Activated CD8-positive, alpha-beta T cell treated with anti-CD3 and anti-CD28 coated beads, Interleukin-2, amount 10 ng/mL, durations not matched to agents 7 days and 5 days (primary cell): ENCODE data around the gene ZNF358. TPM values are rescaled to one million over a fixed set of nuclear protein-coding genes. Genes with fewer than 3 reads are reported as not detected.
A peak's percentile ranks its signal among the peaks of the same experiment; 100 is the strongest.

Experiments used
- ATAC-seq: fragments of 150-1000 bp; cut with Tn5 transposase; one replicate; pipeline ENCODE4 v1.10.0; 2021; ENCODE audit warnings: moderate library complexity
- CTCF ChIA-PET: fragments of 350-600 bp; sonication (Branson Sonifier 250); formaldehyde crosslinking; loops from one replicate; lab custom pipeline; 2021; ENCODE audit warnings: antibody characterized with exemption; lab: Charles Lee
- POLR2A ChIA-PET: fragments of 350-600 bp; sonication (Branson Sonifier 250); formaldehyde crosslinking; loops from one replicate; lab custom pipeline; 2021; ENCODE audit warnings: antibody characterized with exemption; lab: Charles Lee
- DNase-seq: peaks from one replicate; pipeline ENCODE4 v3.0.0-alpha.2; 2020
- H3K27ac Mint-ChIP-seq: one replicate; pipeline ENCODE4 v1.8.0; 2021; ENCODE audit warnings: mild to moderate bottlenecking, mixed read lengths
- H3K27me3 Mint-ChIP-seq: one replicate; pipeline ENCODE4 v1.8.0; 2021; ENCODE audit warnings: low read depth, mixed read lengths
- H3K36me3 Mint-ChIP-seq: one replicate; pipeline ENCODE4 v1.8.0; 2021; ENCODE audit warnings: low read depth, mixed read lengths
- H3K4me1 Mint-ChIP-seq: one replicate; pipeline ENCODE4 v1.8.0; 2021; ENCODE audit warnings: low read depth, mixed read lengths
- H3K4me3 Mint-ChIP-seq: one replicate; pipeline ENCODE4 v1.8.0; 2021; ENCODE audit warnings: mild to moderate bottlenecking, mixed read lengths
- H3K9me3 Mint-ChIP-seq: one replicate; pipeline ENCODE4 v1.8.0; 2022; ENCODE audit warnings: mixed read lengths; ENCODE audit not compliant: insufficient read depth
- total RNA-seq, 2 experiments: library from RNA; stranded (reverse); gene quantifications; one replicate each; pipeline ENCODE4 v1.2.3, GENCODE V29; 2021

Gene ZNF358
- total RNA-seq, 2 experiments from 2014 or later: 5.8 to 7.9 TPM

DNA sequence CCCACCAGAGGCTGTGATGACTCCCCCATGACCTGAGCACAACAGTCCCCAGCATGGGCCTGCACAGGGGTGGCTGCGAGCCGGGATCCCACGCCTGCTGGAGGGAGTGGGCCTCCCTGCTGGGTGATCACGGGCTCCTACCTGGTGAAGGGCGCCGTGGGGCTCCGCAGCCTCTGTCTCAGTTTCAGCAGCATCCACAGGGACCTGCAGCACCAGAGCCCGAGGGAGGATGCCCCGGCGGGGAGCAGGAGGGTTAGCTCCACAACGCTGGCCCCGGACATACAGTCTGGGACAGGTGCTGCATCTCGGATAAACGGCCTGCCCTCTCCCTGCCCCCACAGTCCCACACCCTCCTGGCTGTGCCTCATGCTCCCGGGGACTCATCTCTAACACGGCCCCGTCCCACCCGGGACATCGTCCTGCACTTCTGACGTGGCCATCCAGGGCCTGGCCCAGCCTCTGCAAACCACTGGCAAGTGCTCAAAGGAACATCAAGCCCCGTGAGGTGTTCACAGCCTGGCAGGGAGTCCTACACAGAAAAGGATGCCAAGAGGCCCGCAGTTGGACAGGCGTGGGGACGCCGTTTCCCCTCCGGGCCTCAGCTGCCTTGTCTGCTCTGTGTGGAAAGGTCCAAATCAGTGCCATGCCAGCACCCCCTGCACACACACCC lies 37.6 kb upstream of the ZNF358 start:
- POLR2A ChIA-PET: interaction anchor here (0.7 kb wide), 1 partner anchor 565 kb away, joined by 3 read pairs; no protein-coding TSS in a partner anchor
- no peak for ATAC-seq
- H3K36me3 Mint-ChIP-seq: no peaks in the 10 kb centered on the region

DNA sequence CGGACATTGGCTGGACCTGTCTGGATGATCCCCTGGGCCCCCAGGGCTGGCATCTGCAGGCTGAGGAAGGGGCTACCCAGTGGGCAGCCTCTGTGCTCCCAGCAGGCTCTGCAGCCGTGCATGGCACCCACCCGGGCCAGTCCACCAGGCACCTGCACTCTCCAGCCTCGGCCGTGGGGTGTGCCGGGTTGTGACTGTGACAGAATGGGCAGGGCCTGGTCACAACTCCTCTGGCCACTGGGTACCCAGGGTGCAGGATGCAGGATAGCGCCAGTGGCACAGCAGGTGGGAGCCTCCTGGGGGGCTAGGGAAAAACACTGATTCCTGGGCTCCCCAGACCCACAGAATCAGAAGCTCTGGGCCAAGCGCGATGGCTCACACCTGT lies 37.1 kb upstream of the ZNF358 start:
- POLR2A ChIA-PET: no interaction called here
- no peak for DNase-seq
- Mint-ChIP-seq H3K4me1 (peaks cover 5% of the 10 kb centered on the region), H3K27ac (no peak overlapping the region), H3K36me3 (no peaks in the 10 kb centered on the region), H3K4me3 (no peak overlapping the region), H3K9me3 (no peaks in the 10 kb centered on the region), H3K27me3 (no peaks in the 10 kb centered on the region)
- no peak for ATAC-seq
- CTCF ChIA-PET: no interaction called here

More for the DNA sequence above, 37.6 kb upstream of the ZNF358 start:
- no peak for DNase-seq
- H3K4me1 Mint-ChIP-seq: peaks cover 4% of the 10 kb centered on the region
- H3K4me3 Mint-ChIP-seq: no peak overlapping the region
- CTCF ChIA-PET: no interaction called here
- no peaks in the 10 kb centered on the region for H3K9me3 Mint-ChIP-seq
- no peak overlapping the region for H3K27ac Mint-ChIP-seq
- no peaks in the 10 kb centered on the region for H3K27me3 Mint-ChIP-seq

- Mint-ChIP-seq H3K9me3 (no peaks in the 10 kb centered on the region), H3K27me3 (no peaks in the 10 kb centered on the region), H3K27ac (no peak overlapping the region), H3K4me3 (no peak overlapping the region), H3K36me3 (no peaks in the 10 kb centered on the region), H3K4me1 (peaks cover 5% of the 10 kb centered on the region)
- ChIA-PET CTCF (interaction anchor here (1.4 kb wide), 1 partner anchor 10 kb away, joined by 3 read pairs; no protein-coding TSS in a partner anchor), POLR2A (no interaction called here)
- no peak for ATAC-seq
- no peak for DNase-seq
Measured at GRCh38 chr19:7480222-7480969, 35.5 kb upstream of the ZNF358 start.

DNA sequence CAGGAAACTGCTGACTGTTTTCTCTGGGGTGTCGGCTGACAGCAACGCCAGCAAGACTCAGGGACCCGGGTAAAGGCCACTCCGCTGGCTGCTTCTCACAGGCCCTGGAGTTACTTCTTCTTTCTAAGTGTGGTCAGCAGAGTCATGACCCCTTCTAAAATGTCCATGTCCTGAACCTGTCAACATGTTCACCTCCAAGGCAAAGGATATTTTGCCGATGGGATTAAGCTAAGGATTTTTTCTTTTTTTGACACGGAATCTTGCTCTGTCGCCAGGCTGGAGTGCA lies 35.0 kb upstream of the ZNF358 start:
- Mint-ChIP-seq H3K9me3 (no peaks in the 10 kb centered on the region), H3K4me3 (no peak overlapping the region), H3K27ac (no peak overlapping the region), H3K4me1 (peaks cover 5% of the 10 kb centered on the region), H3K27me3 (no peaks in the 10 kb centered on the region), H3K36me3 (no peaks in the 10 kb centered on the region)
- ChIA-PET CTCF (interaction anchor here (1.4 kb wide), 1 partner anchor 10 kb away, joined by 3 read pairs; no protein-coding TSS in a partner anchor), POLR2A (no interaction called here)
- ATAC-seq (no peak), DNase-seq (no peak)

- H3K4me1 Mint-ChIP-seq: peaks cover 7% of the 10 kb centered on the region
- no peaks in the 10 kb centered on the region for H3K9me3 Mint-ChIP-seq
- no peaks in the 10 kb centered on the region for H3K27me3 Mint-ChIP-seq
- H3K36me3 Mint-ChIP-seq: no peaks in the 10 kb centered on the region
- ChIA-PET CTCF (no interaction called here), POLR2A (no interaction called here)
- no peak overlapping the region for H3K4me3 Mint-ChIP-seq
- ATAC-seq (no peak), DNase-seq (no peak)
- H3K27ac Mint-ChIP-seq: no peak overlapping the region
Measured at GRCh38 chr19:7482584-7483439, 33.1 kb upstream of the ZNF358 start.

DNA sequence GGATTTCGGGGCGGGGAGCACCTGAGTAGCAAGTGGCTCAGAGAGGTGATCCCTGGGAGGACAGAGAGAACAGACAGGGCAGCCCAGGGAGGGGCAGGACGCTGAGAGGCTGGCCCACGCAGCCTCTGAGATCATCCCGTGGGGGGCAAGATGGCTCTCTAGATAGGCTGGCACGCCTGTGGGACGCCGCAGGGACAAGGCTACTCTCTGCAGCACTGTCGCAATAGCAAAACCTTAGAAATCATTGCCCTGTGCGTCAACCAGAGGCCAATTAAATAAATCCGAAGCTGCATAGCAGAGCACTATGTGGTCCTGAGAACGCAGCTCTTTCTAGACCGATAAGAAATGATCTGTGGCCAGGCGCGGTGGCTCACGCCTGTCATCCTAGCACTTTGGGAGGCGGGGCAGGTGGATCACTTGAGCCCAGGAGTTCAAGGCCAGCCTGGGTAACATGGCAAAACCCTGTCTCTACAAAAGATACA lies 32.1 kb upstream of the ZNF358 start:
- ChIA-PET CTCF (no interaction called here), POLR2A (no interaction called here)
- ATAC-seq: no peak
- H3K36me3 Mint-ChIP-seq: no peaks in the 10 kb centered on the region
- no peaks in the 10 kb centered on the region for H3K9me3 Mint-ChIP-seq
- H3K27me3 Mint-ChIP-seq: no peaks in the 10 kb centered on the region
- no peak overlapping the region for H3K4me3 Mint-ChIP-seq
- no peak overlapping the region for H3K27ac Mint-ChIP-seq
- H3K4me1 Mint-ChIP-seq: peaks cover 7% of the 10 kb centered on the region
- DNase-seq: no peak

- CTCF ChIA-PET: interaction anchor here (1.2 kb wide), 1 partner anchor 10 kb away, joined by 4 read pairs; a partner anchor contains a TSS
- H3K4me3 Mint-ChIP-seq: no peak overlapping the region
- DNase-seq (no peak), ATAC-seq (no peak)
- no peaks in the 10 kb centered on the region for H3K27me3 Mint-ChIP-seq
- H3K27ac Mint-ChIP-seq: no peak overlapping the region
- POLR2A ChIA-PET: no interaction called here
- peaks cover 16% of the 10 kb centered on the region for H3K4me1 Mint-ChIP-seq
- H3K36me3 Mint-ChIP-seq: no peaks in the 10 kb centered on the region
- no peaks in the 10 kb centered on the region for H3K9me3 Mint-ChIP-seq
Measured at GRCh38 chr19:7486923-7487322, 29.0 kb upstream of the ZNF358 start.

DNA sequence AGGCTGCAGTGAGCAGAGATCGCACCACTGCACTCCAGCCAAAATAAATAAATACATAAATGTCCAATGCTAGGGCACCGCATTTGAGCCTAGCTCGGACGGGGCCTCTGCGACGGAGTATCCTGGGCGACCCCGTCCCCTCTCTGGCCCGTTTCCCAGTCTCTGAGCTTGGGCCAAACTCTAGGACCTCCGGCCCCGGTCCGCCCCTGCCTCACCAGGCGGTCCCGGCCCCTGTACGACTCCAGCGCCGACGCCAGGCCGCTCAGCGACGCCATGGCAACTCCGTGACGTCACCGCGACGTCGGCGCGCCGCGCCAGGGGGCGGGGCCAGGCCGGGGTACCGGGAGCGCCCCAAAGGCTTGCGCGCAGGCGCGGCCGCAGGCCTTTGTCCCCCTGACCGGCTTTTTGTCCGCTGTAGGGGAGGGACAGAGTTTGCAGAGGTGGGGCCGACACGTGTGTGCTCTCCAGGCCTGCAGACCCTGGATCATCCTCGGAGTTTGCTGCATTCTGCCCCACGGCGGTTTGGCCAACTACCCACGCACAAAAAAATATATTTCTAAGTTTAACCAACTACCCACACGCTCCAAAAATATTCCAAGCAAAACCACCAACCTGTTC lies 27.1 kb upstream of the ZNF358 start, which contains the start of gene PEX11G:
Gene PEX11G, minus strand, starts transcription at position 300 of the 618 bp plus-strand sequence. Its CDS starts 25 bp downstream, at position 275.
- DNase-seq (peak; percentile 91), ATAC-seq (peak; percentile 88)
- CTCF ChIA-PET: no interaction called here
- Mint-ChIP-seq H3K4me3 (peak within 1 kb of the TSS; percentile 76), H3K27me3 (no peaks in the 10 kb centered on the region), H3K4me1 (peaks cover 24% of the 10 kb centered on the region), H3K36me3 (no peaks in the 10 kb centered on the region), H3K27ac (peak within 1 kb of the TSS; percentile 82), H3K9me3 (no peaks in the 10 kb centered on the region)
- POLR2A ChIA-PET: no interaction called here

- ATAC-seq (no peak), DNase-seq (no peak)
- Mint-ChIP-seq H3K27ac (no peak overlapping the region), H3K4me1 (peaks cover 24% of the 10 kb centered on the region), H3K27me3 (no peaks in the 10 kb centered on the region), H3K9me3 (no peaks in the 10 kb centered on the region), H3K36me3 (no peaks in the 10 kb centered on the region), H3K4me3 (peak overlapping the region; percentile 76)
- POLR2A ChIA-PET: no interaction called here
- CTCF ChIA-PET: interaction anchor here (0.6 kb wide), 1 partner anchor 160 kb away, joined by 4 read pairs; no protein-coding TSS in a partner anchor
Measured at GRCh38 chr19:7489609-7490044, 26.3 kb upstream of the ZNF358 start.

DNA sequence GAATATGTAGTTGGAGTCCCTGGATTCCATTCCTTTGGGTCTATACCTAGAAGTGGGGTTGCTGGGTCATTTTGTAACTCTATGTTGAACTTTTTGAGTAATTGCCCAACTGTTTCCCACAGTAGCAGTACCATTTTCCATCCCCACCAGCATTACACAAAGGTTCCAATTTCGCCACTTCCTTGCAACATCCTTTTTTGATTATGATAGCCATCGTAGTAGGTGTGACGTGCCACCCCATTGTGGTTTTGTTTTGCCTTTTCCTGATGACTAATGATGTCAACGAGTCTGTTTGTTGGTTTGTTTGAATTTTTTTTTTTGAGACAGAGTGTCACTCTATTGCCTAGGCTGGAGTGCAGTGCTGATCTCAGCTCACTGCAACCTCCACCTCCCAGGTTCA lies 23.8 kb upstream of the ZNF358 start:
- no peak overlapping the region for H3K4me3 Mint-ChIP-seq
- H3K9me3 Mint-ChIP-seq: no peaks in the 10 kb centered on the region
- H3K36me3 Mint-ChIP-seq: no peaks in the 10 kb centered on the region
- ATAC-seq: peak; percentile 24
- CTCF ChIA-PET: no interaction called here
- peak overlapping the region; percentile 68 for H3K27ac Mint-ChIP-seq
- H3K4me1 Mint-ChIP-seq: peaks cover 24% of the 10 kb centered on the region
- POLR2A ChIA-PET: no interaction called here
- peaks cover 2% of the 10 kb centered on the region for H3K27me3 Mint-ChIP-seq
- DNase-seq: peak; percentile 66

DNA sequence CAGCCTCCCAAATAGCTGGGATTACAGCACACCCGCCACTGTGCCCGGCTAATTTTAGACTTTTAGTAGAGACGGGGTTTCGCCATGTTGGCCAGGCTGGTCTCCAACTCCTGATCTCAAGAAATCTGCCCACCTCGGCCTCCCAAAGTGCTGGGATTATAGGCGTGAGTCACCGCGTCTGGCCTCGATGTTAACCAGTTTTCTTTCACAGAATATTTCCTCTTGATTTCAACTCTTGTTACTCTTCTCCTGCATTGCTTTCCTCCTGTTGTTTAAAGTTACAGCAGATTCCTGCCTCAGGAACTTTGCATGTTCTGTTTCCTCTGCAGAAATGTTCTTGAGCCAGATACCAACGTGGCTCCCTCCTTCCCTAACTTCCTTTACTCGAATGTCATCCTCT lies 23.3 kb upstream of the ZNF358 start:
- POLR2A ChIA-PET: no interaction called here
- CTCF ChIA-PET: no interaction called here

More for the DNA sequence above, 23.3 kb upstream of the ZNF358 start:
- Mint-ChIP-seq H3K4me3 (no peak overlapping the region), H3K27me3 (peaks cover 2% of the 10 kb centered on the region), H3K4me1 (peaks cover 24% of the 10 kb centered on the region), H3K36me3 (no peaks in the 10 kb centered on the region), H3K9me3 (no peaks in the 10 kb centered on the region), H3K27ac (peak overlapping the region; percentile 15)
- no peak for DNase-seq
- ATAC-seq: no peak
